Natural killer cell (primary cell): ENCODE data around the gene LMBRD1. TPM values are rescaled to one million over a fixed set of nuclear protein-coding genes. Genes with fewer than 3 reads are reported as not detected.

Experiments
- ATAC-seq, 3 donors: fragments of 150-1000 bp in 2 of 3; fragments of 200-7000 bp in 1 of 3; cut with Tn5 transposase; 1 replicate in 1 of 3; 2 replicates in 2 of 3; pipeline ENCODE4 v1.10.0; 2021; ENCODE audit warnings: mild to moderate bottlenecking in 2 of 3, moderate library complexity in 2 of 3
- DNase-seq, 2 donors: peaks; one replicate each; pipeline versions ENCODE4 v3.0.0 to v3.0.0-alpha.2; 2013 to 2021; ENCODE audit warnings: mixed read lengths in 1 of 2
- H3K27ac ChIP-seq: one replicate; pipeline ENCODE4 v1.5.1; 2013; ENCODE audit warnings: mild to moderate bottlenecking, low read length
- H3K27me3 ChIP-seq: one replicate; pipeline ENCODE4 v1.6.1; 2013; ENCODE audit warnings: low read length; ENCODE audit not compliant: control insufficient read depth, insufficient read depth
- H3K36me3 ChIP-seq: one replicate; pipeline ENCODE4 v1.6.1; 2013; ENCODE audit warnings: low read length; ENCODE audit not compliant: control insufficient read depth, insufficient read depth
- H3K4me1 ChIP-seq: one replicate; pipeline ENCODE4 v1.6.1; 2013; ENCODE audit warnings: low read length; ENCODE audit not compliant: control insufficient read depth, insufficient read depth
- H3K4me3 ChIP-seq: one replicate; pipeline ENCODE4 v1.5.1; 2013; ENCODE audit warnings: low read length
- H3K9me3 ChIP-seq: one replicate; pipeline ENCODE4 v1.6.1; 2013; ENCODE audit warnings: low read length; ENCODE audit not compliant: control insufficient read depth, insufficient read depth
- H3K27ac Mint-ChIP-seq, 2 donors: one replicate each; pipeline ENCODE4 v1.8.0; 2022; ENCODE audit warnings: mild to moderate bottlenecking in 2 of 2, mixed read lengths in 2 of 2, moderate library complexity in 1 of 2
- H3K27me3 Mint-ChIP-seq, 2 donors: one replicate each; pipeline ENCODE4 v1.8.0; 2022; ENCODE audit warnings: low read depth in 2 of 2, mixed read lengths in 2 of 2
- H3K36me3 Mint-ChIP-seq: one replicate; pipeline ENCODE4 v1.8.0; 2022; ENCODE audit warnings: mixed read lengths
- H3K4me1 Mint-ChIP-seq, 2 donors: one replicate each; pipeline ENCODE4 v1.8.0; 2022; ENCODE audit warnings: mixed read lengths in 2 of 2
- H3K4me3 Mint-ChIP-seq: one replicate; pipeline ENCODE4 v1.8.0; 2022; ENCODE audit warnings: mild to moderate bottlenecking, moderate library complexity, mixed read lengths
- H3K9me3 Mint-ChIP-seq, 2 donors: one replicate each; pipeline ENCODE4 v1.8.0; 2022; ENCODE audit warnings: mixed read lengths in 2 of 2
- WGBS: methylation state at CpG from one replicate; pipeline ENCODE4 v1.1.7; 2013; ENCODE audit warnings: missing lambda C conversion rate; ENCODE audit not compliant: insufficient coverage; 5-methylcytosine and 5-hydroxymethylcytosine counted together
- intact Hi-C: fragments of 100-400 bp; cut with micrococcal nuclease; formaldehyde crosslinking; loops from one replicate; pipeline ENCODE4 v1.14.2; 2022
- total RNA-seq, 4 donors: library from RNA; stranded (reverse); fragments of 120-200 nt in 1 of 4; gene quantifications; one replicate each; pipeline versions ENCODE4 v1.2.3 to v1.2.4, GENCODE V29; 2013 to 2022
- TF ChIP-seq, protein P1 (sequence below): fragments of 200-600 bp; IDR thresholded peaks from one replicate; pipeline ENCODE4 v1.8.0; 2022; ENCODE audit warnings: antibody characterized with exemption

Gene LMBRD1
- total RNA-seq, 3 donors from 2014 or later (not counting 1 experiment from before 2014, with no cell fraction given) = 41.0 to 43.1 (median 41.1) TPM

DNA sequence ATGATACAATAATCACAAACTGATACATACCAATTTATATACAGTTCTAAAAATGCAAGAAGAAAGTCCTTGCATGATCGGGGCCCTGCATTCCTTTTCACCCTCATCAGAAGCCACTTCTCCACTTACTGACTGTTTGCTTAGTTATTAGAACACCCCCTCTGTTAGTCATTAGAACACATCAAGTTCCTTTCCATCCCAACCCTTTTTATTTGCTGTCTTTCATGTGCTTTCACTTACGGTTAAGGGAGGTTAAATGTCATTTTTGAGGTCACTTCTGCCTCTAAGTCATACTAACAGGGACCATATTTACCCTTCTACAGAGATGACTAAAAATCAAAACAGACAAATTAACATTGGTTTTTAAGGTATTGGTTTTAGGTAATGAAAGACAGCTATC, 149.1 kb downstream of the LMBRD1 start:
- DNase-seq = no peak
- Histone ChIP-seq H3K27me3 (no peaks in the 10 kb centered on the region), H3K36me3 (no peaks in the 10 kb centered on the region), H3K4me1 (no peaks in the 10 kb centered on the region), H3K27ac (no peak overlapping the region), H3K9me3 (no peaks in the 10 kb centered on the region), H3K4me3 (no peak overlapping the region)
- H3K27me3 Mint-ChIP-seq = no peaks in the 10 kb centered on the region
- H3K9me3 Mint-ChIP-seq = peaks cover 0 to 13% of the 10 kb centered on the region in 2 donors
- no peaks in the 10 kb centered on the region for H3K4me1 Mint-ChIP-seq
- ATAC-seq = no peak
- TF ChIP-seq, protein P1, sequence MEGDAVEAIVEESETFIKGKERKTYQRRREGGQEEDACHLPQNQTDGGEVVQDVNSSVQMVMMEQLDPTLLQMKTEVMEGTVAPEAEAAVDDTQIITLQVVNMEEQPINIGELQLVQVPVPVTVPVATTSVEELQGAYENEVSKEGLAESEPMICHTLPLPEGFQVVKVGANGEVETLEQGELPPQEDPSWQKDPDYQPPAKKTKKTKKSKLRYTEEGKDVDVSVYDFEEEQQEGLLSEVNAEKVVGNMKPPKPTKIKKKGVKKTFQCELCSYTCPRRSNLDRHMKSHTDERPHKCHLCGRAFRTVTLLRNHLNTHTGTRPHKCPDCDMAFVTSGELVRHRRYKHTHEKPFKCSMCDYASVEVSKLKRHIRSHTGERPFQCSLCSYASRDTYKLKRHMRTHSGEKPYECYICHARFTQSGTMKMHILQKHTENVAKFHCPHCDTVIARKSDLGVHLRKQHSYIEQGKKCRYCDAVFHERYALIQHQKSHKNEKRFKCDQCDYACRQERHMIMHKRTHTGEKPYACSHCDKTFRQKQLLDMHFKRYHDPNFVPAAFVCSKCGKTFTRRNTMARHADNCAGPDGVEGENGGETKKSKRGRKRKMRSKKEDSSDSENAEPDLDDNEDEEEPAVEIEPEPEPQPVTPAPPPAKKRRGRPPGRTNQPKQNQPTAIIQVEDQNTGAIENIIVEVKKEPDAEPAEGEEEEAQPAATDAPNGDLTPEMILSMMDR = no peak
- H3K36me3 Mint-ChIP-seq = no peaks in the 10 kb centered on the region
- 92% methylated on average over 1 of the region's 2 CpGs for WGBS
- intact Hi-C loops = no loop called here
- no peak overlapping the region for H3K27ac Mint-ChIP-seq
- H3K4me3 Mint-ChIP-seq = no peak overlapping the region

DNA sequence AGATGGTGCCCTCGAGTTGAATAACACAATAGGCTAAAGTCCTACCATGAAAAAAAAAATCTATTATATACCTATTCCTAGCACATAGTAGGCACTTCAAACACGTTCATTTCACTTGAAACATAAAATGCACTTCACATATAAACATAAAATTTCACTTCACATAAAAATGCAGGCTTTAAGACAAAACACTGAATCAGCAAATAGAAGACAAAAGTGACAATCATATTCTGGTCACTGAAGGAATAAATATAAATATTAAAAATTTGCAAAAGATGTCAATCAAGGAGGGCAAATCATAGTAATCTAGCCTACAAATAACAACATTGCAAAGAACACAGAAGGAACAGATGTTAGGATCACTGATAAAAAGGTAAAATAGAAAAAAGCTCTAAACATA, 153.1 kb downstream of the LMBRD1 start:
- ATAC-seq (no peak), DNase-seq (no peak)
- intact Hi-C loops = no loop called here
- Histone ChIP-seq H3K27me3 (no peaks in the 10 kb centered on the region), H3K4me3 (no peak overlapping the region), H3K4me1 (no peaks in the 10 kb centered on the region), H3K36me3 (no peaks in the 10 kb centered on the region), H3K9me3 (no peaks in the 10 kb centered on the region), H3K27ac (no peak overlapping the region)
- no peak overlapping the region for H3K4me3 Mint-ChIP-seq
- no peak overlapping the region for H3K27ac Mint-ChIP-seq
- no peaks in the 10 kb centered on the region for H3K4me1 Mint-ChIP-seq
- WGBS = 82% methylated on average over 2 of the region's 2 CpGs
- H3K36me3 Mint-ChIP-seq = no peaks in the 10 kb centered on the region
- H3K27me3 Mint-ChIP-seq = peaks cover 0 to 5% of the 10 kb centered on the region in 2 donors
- H3K9me3 Mint-ChIP-seq = peaks cover 3 to 11% of the 10 kb centered on the region in 2 donors
- TF ChIP-seq, protein P1 = no peak

DNA sequence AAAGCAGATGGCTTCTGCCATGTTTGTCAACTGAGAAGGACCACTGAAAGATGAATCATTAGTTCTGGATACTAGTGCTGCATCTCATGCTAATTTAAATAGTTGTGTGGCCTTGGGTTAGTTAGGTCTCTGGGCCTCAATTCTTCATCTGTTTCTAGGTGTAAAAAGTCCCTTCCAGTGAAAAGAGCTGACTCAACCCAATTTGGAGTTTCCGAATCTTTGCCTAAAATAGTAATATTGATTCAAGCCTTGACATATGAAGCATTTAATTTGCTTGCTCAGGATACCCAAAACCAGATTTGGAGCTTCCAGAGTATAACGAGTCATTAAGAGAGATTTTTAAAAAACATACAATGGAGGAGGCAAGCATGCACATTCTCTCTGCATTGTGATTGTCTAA, 163.9 kb downstream of the LMBRD1 start:
- Mint-ChIP-seq H3K36me3 (no peaks in the 10 kb centered on the region), H3K4me1 (no peaks in the 10 kb centered on the region), H3K4me3 (no peak overlapping the region), H3K27me3 (no peaks in the 10 kb centered on the region), H3K9me3 (peaks cover 3% of the 10 kb centered on the region in 2 donors), H3K27ac (no peak overlapping the region)
- 87% methylated on average over 2 of the region's 2 CpGs for WGBS
- no peaks in the 10 kb centered on the region for H3K4me1 ChIP-seq
- TF ChIP-seq, protein P1 = no peak
- H3K4me3 ChIP-seq = no peak overlapping the region
- H3K27ac ChIP-seq = no peak overlapping the region
- no peaks in the 10 kb centered on the region for H3K9me3 ChIP-seq
- no peak for DNase-seq
- no peaks in the 10 kb centered on the region for H3K36me3 ChIP-seq
- intact Hi-C loops = no loop called here
- ATAC-seq = no peak
- no peaks in the 10 kb centered on the region for H3K27me3 ChIP-seq

DNA sequence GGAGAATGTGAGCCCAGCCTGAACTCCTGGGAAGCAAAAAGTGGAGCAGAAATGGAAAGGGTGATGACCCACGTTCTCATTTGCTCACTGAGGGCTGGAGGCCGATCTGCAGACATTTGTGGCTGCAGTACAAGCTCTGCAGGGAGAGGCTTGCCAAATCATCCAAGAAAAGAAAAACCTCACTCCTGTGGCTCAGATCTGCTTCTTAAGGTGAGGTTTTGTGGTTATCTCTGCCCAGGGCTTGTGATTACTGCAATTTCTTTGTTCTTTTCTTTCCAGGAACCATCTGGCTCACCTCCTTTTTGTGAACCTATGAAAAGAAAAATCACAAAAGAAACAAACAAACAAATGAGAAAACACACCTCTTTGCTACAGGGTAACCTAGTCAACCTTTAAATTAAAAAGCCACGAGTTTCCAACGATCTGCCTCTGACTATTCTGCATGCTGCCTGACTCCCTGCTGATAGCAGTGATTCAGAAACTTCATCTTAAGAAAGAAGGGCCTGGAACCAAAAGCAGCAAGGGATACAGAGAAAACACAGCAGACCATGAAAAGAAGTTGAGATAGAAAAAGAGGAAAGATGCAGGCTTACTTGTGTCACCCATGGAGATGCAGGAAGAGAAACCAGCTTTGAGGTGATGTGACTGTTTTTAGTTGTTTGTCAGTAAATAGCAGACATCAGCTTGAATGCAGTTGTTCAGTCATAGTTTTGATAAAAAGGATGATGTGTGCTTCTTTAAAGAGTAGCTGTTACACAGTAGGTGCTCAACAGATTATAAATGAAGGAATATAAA, 165.1 kb downstream of the LMBRD1 start:
- H3K27ac ChIP-seq = no peak overlapping the region
- no peaks in the 10 kb centered on the region for H3K4me1 Mint-ChIP-seq
- no peak for ATAC-seq
- no peak overlapping the region for H3K4me3 Mint-ChIP-seq
- WGBS = 14% methylated on average over 4 of the region's 4 CpGs
- no peaks in the 10 kb centered on the region for H3K9me3 ChIP-seq
- TF ChIP-seq, protein P1 = no peak
- no peaks in the 10 kb centered on the region for H3K27me3 Mint-ChIP-seq
- no peak overlapping the region for H3K27ac Mint-ChIP-seq
- H3K36me3 ChIP-seq = no peaks in the 10 kb centered on the region
- no peak overlapping the region for H3K4me3 ChIP-seq
- H3K36me3 Mint-ChIP-seq = no peaks in the 10 kb centered on the region
- no peaks in the 10 kb centered on the region for H3K4me1 ChIP-seq
- peaks cover 3 to 6% of the 10 kb centered on the region in 2 donors for H3K9me3 Mint-ChIP-seq
- DNase-seq = no peak
- intact Hi-C loops = no loop called here
- no peaks in the 10 kb centered on the region for H3K27me3 ChIP-seq
